Measurements from ENCODE around the gene INPPL1. TPM values are rescaled to one million over a fixed set of nuclear protein-coding genes. Genes with fewer than 3 reads are reported as not detected.

INPPL1 gene
- total and polyA plus RNA-seq, 2 of the 13 experiments (the other 11 are each of a cell fraction or from before 2014, with no cell fraction given) = 29.1 to 66.9 TPM

- TF ChIP-seq ZNF564 (CRISPR knock-in tag; IDR thresholded peaks at IDR 0.05) (no peak), IRX3 (CRISPR knock-in tag; IDR thresholded peaks at IDR 0.05; ENCODE audit: borderline replicate concordance, low read depth) (no peak), MXD3 (CRISPR knock-in tag; IDR thresholded peaks at IDR 0.05) (0 out of 2 replicates have a peak, but pooled peaks have one; percentile 7), MXI1 (IDR thresholded peaks at IDR 0.05; ENCODE audit: borderline replicate concordance, low read depth, low read length) (no peak), AHR (CRISPR knock-in tag; IDR thresholded peaks at IDR 0.05) (no peak), ZNF678 (CRISPR knock-in tag; IDR thresholded peaks at IDR 0.05) (no peak), ZNF546 (CRISPR knock-in tag; conservative IDR thresholded peaks at IDR 0.05) (no peak), SNAI1 (CRISPR knock-in tag; IDR thresholded peaks at IDR 0.05; ENCODE audit: borderline replicate concordance) (no peak), ZFP36L1 (CRISPR knock-in tag; IDR thresholded peaks at IDR 0.05) (no peak), TBX3 (IDR thresholded peaks at IDR 0.05; ENCODE audit: borderline replicate concordance) (no peak), ZNF136 (CRISPR knock-in tag; IDR thresholded peaks at IDR 0.05; ENCODE audit: low read depth) (no peak), ZBTB1 (CRISPR knock-in tag; IDR thresholded peaks at IDR 0.05; ENCODE audit: borderline replicate concordance) (no peak), MAFK (conservative IDR thresholded peaks at IDR 0.05 in 1 of 2, IDR thresholded peaks at IDR 0.05 in 1 of 2; ENCODE audit: low read length in 2 of 2) (no peak), AGO2 (optimal IDR thresholded peaks at IDR 0.05; ENCODE audit: low read depth, low read length) (peak; percentile 86), THAP9 (CRISPR knock-in tag; IDR thresholded peaks at IDR 0.05; ENCODE audit: borderline replicate concordance) (no peak), RBM22 (optimal IDR thresholded peaks at IDR 0.05; ENCODE audit: low read length) (peak; percentile 79), NR1H2 (CRISPR knock-in tag; IDR thresholded peaks at IDR 0.05; ENCODE audit: borderline replicate concordance, low read depth) (no peak), ZNF296 (CRISPR knock-in tag; conservative IDR thresholded peaks at IDR 0.05) (no peak), ZFP36L2 (CRISPR knock-in tag; IDR thresholded peaks at IDR 0.05) (no peak), ZNF501 (CRISPR knock-in tag; IDR thresholded peaks at IDR 0.05) (no peak), ZFYVE20 (CRISPR knock-in tag; IDR thresholded peaks at IDR 0.05; ENCODE audit: borderline replicate concordance, low read depth) (no peak), SMARCC2 (IDR thresholded peaks at IDR 0.05) (no peak), ARID5B (CRISPR knock-in tag; IDR thresholded peaks at IDR 0.05) (no peak)
- TF ChIP-seq, protein P1, sequence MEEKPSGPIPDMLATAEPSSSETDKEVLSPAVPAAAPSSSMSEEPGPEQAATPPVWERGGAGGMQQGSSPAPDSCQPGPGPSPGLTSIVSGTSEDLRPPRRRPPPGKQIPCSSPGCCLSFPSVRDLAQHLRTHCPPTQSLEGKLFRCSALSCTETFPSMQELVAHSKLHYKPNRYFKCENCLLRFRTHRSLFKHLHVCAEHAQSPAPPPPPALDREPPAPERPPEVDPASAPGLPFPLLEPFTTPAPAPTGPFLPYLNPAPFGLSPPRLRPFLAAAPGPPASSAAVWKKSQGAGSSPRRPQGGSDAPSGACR (CRISPR knock-in tag; IDR thresholded peaks at IDR 0.05) = no peak
These were observed 14.8 kb downstream of the INPPL1 start (continued) for GRCh38 chr11:72239313-72239848.
